HG03354 (cell line): ENCODE measurements around the gene G6PC1.
"Not testable (repeated sequence)": the region's sequence is repeated elsewhere in the genome, so short reads cannot be mapped to it uniquely, and the experiment has no call there.

ENCODE experiments used
- ATAC-seq: cut with Tn5 transposase; IDR thresholded peaks from one replicate; pipeline ENCODE4 v1.9.1; 2021; ENCODE audit warnings: mild to moderate bottlenecking; ENCODE audit not compliant: unreplicated experiment, poor library complexity, severe bottlenecking

The G6PC1 gene

GRCh38 chr17:42900460-42901331, at the start of gene G6PC1:
G6PC1 (plus strand) TSS chr17:42900799; CDS start chr17:42900877, 78 bp downstream.
- no peak for ATAC-seq

- ATAC-seq, result no peak
These were observed 49.6 kb upstream of the G6PC1 start, which contains the start of gene AOC3 for GRCh38 chr17:42850954-42851353. AOC3 (plus strand) TSS chr17:42851199; CDS start chr17:42851344, 145 bp downstream.

GRCh38 chr17:42851371-42852240, 49.0 kb upstream of the G6PC1 start:
- not testable (repeated sequence) for ATAC-seq

GRCh38 chr17:42852351-42852750, 48.2 kb upstream of the G6PC1 start:
- ATAC-seq, result no peak

GRCh38 chr17:42853004-42853403, 47.6 kb upstream of the G6PC1 start:
- no peak for ATAC-seq

GRCh38 chr17:42853597-42853967, 47.0 kb upstream of the G6PC1 start:
- ATAC-seq, result no peak

- ATAC-seq, result no peak
These were observed 46.4 kb upstream of the G6PC1 start for GRCh38 chr17:42853968-42854790.

GRCh38 chr17:42855048-42855596, 45.5 kb upstream of the G6PC1 start:
- no peak for ATAC-seq

GRCh38 chr17:42856093-42856492, 44.5 kb upstream of the G6PC1 start:
- ATAC-seq, result not testable (repeated sequence)

GRCh38 chr17:42856516-42856915, 44.1 kb upstream of the G6PC1 start:
- ATAC-seq, result not testable (repeated sequence)

- ATAC-seq, result no peak
These were observed 43.2 kb upstream of the G6PC1 start for GRCh38 chr17:42857389-42857788.

GRCh38 chr17:42865638-42866094, 34.9 kb upstream of the G6PC1 start:
- no peak for ATAC-seq

GRCh38 chr17:42866216-42866615, 34.4 kb upstream of the G6PC1 start:
- no peak for ATAC-seq

GRCh38 chr17:42866631-42867575, 33.7 kb upstream of the G6PC1 start:
- ATAC-seq, result no peak

- ATAC-seq, result not testable (repeated sequence)
These were observed 32.8 kb upstream of the G6PC1 start for GRCh38 chr17:42867694-42868261.

- ATAC-seq, result no peak
These were observed 32.3 kb upstream of the G6PC1 start for GRCh38 chr17:42868338-42868737.

- ATAC-seq, result no peak
These were observed 29.0 kb upstream of the G6PC1 start for GRCh38 chr17:42871647-42872046.
